GM23338 (cell line): ENCODE measurements around the gene NRXN2. TPM values are rescaled to one million over a fixed set of nuclear protein-coding genes. Genes with fewer than 3 reads are reported as not detected.
"Not testable (repeated sequence)": the region's sequence is repeated elsewhere in the genome, so short reads cannot be mapped to it uniquely, and the experiment has no call there.

Source experiments
- ATAC-seq: fragments of 200-7000 bp; cut with Tn5 transposase; 3 replicates; pipeline ENCODE4 v1.9.1; 2020
- DNase-seq: peaks from one replicate; pipeline ENCODE4 v3.0.0-alpha.2; 2015; ENCODE audit warnings: low spot score
- H2AFZ ChIP-seq: fragments of 200-600 bp; sonication (generic); 2 replicates; pipeline ENCODE4 v1.8.0; 2016; ENCODE audit warnings: antibody characterized with exemption, mild to moderate bottlenecking, moderate library complexity
- H3F3A ChIP-seq: fragments of 200-600 bp; sonication (generic); replicated peaks from 2 replicates; pipeline ENCODE4 v1.8.0; 2017; ENCODE audit warnings: antibody characterized with exemption, mixed run types, low read depth
- H3K27ac ChIP-seq: fragments of 200-600 bp; sonication (generic); 2 replicates; pipeline ENCODE4 v1.6.1; 2016; ENCODE audit warnings: low read depth
- H3K27me3 ChIP-seq: fragments of 200-600 bp; sonication (generic); 2 replicates; pipeline ENCODE4 v1.8.0; 2016; ENCODE audit warnings: mild to moderate bottlenecking, mixed run types, moderate library complexity; ENCODE audit not compliant: insufficient read depth
- H3K36me3 ChIP-seq: fragments of 200-600 bp; sonication (generic); 2 replicates; pipeline ENCODE4 v1.8.0; 2016; ENCODE audit warnings: mild to moderate bottlenecking; ENCODE audit not compliant: insufficient read depth
- H3K4me1 ChIP-seq: fragments of 200-600 bp; sonication (generic); 2 replicates; pipeline ENCODE4 v1.8.0; 2016; ENCODE audit warnings: mild to moderate bottlenecking, moderate library complexity; ENCODE audit not compliant: insufficient read depth
- H3K4me2 ChIP-seq: fragments of 200-600 bp; sonication (generic); 2 replicates; pipeline ENCODE4 v1.7.1; 2017; ENCODE audit warnings: mixed run types
- H3K4me3 ChIP-seq: fragments of 200-600 bp; sonication (generic); 2 replicates; pipeline ENCODE4 v1.6.1; 2016; ENCODE audit warnings: mixed run types
- H3K79me2 ChIP-seq: fragments of 200-600 bp; sonication (generic); replicated peaks from 2 replicates; pipeline ENCODE4 v1.8.0; 2017; ENCODE audit warnings: mild to moderate bottlenecking; ENCODE audit not compliant: insufficient read depth
- H3K9me2 ChIP-seq: fragments of 200-600 bp; sonication (generic); 2 replicates; pipeline ENCODE4 v1.8.0; 2017; ENCODE audit not compliant: insufficient read depth
- H4K20me1 ChIP-seq: fragments of 200-600 bp; sonication (generic); replicated peaks from 2 replicates; pipeline ENCODE4 v1.8.0; 2017; ENCODE audit warnings: mild to moderate bottlenecking; ENCODE audit not compliant: insufficient read depth
- H3K27ac Mint-ChIP-seq: 2 replicates; pipeline ENCODE4 v1.8.0; 2020; ENCODE audit warnings: inconsistent platforms, mild to moderate bottlenecking, moderate library complexity, mixed read lengths
- H3K27me3 Mint-ChIP-seq: 3 replicates; pipeline ENCODE4 v1.8.0; 2022; ENCODE audit warnings: low read depth, mild to moderate bottlenecking, moderate library complexity, mixed read lengths, inconsistent platforms; ENCODE audit not compliant: insufficient read depth, poor library complexity
- H3K36me3 Mint-ChIP-seq: 3 replicates; pipeline ENCODE4 v1.8.0; 2021; ENCODE audit warnings: low read depth, mild to moderate bottlenecking, inconsistent platforms, moderate library complexity, mixed read lengths
- H3K4me1 Mint-ChIP-seq: 3 replicates; pipeline ENCODE4 v1.8.0; 2020; ENCODE audit warnings: mild to moderate bottlenecking, inconsistent platforms, mixed read lengths
- H3K4me3 Mint-ChIP-seq: 3 replicates; pipeline ENCODE4 v1.8.0; 2021; ENCODE audit warnings: moderate library complexity, mild to moderate bottlenecking, inconsistent platforms, mixed read lengths
- H3K9me3 Mint-ChIP-seq: 3 replicates; pipeline ENCODE4 v1.8.0; 2020; ENCODE audit warnings: moderate library complexity, mild to moderate bottlenecking, inconsistent platforms, mixed read lengths
- CREB1 ChIP-seq: fragments of 250-450 bp; sonication (Bioruptor Pico); IDR thresholded peaks from 2 replicates; pipeline ENCODE4 v1.5.0; 2020; ENCODE audit warnings: low read depth, mild to moderate bottlenecking, moderate library complexity
- EZH2phosphoT487 ChIP-seq: fragments of 200-600 bp; sonication (generic); IDR thresholded peaks from one replicate; pipeline ENCODE4 v1.8.1; 2018; ENCODE audit warnings: antibody characterized with exemption; ENCODE audit not compliant: unreplicated experiment
- JUNB ChIP-seq: IDR thresholded peaks from one replicate; pipeline ENCODE4 v1.6.1; 2016; ENCODE audit warnings: antibody characterized with exemption; ENCODE audit not compliant: unreplicated experiment
- NANOG ChIP-seq: IDR thresholded peaks from 2 replicates; pipeline ENCODE4 v1.6.1; 2016; ENCODE audit warnings: antibody characterized with exemption, borderline replicate concordance
- STAT1 ChIP-seq: IDR thresholded peaks from one replicate; pipeline ENCODE4 v1.6.1; 2016; ENCODE audit warnings: antibody characterized with exemption; ENCODE audit not compliant: unreplicated experiment
- ZNF331 ChIP-seq: fragments of 250-450 bp; sonication (Bioruptor Pico); IDR thresholded peaks from 2 replicates; pipeline ENCODE4 v1.5.0; 2020; ENCODE audit warnings: low read depth, mild to moderate bottlenecking, moderate library complexity
- polyA plus RNA-seq: library from polyadenylated mRNA; unstranded; fragments of >200 nt; fragmentation: Nextera tagmentation; extraction: Ambion mirVana; gene quantifications from 2 replicates; pipeline ENCODE4 v1.2.1, GENCODE V29; 2016
- total RNA-seq: library from RNA; depleted of rRNA; stranded (reverse); fragments of >200 nt; shearing (Covaris generic); gene quantifications from 2 replicates; pipeline ENCODE4 v1.2.3, GENCODE V29; 2014
- TF ChIP-seq, protein P1 (sequence below), 2 experiments: fragments of 200-600 bp in 1 of 2; sonication (generic) in 1 of 2; conservative IDR thresholded peaks; 2 replicates each; pipeline versions ENCODE4 v1.5.1 to v1.6.1; 2016 to 2017; ENCODE audit warnings: antibody characterized with exemption in 2 of 2, low read depth in 2 of 2, mild to moderate bottlenecking in 2 of 2, moderate library complexity in 1 of 2
- TF ChIP-seq, protein P2 (sequence below): IDR thresholded peaks from one replicate; pipeline ENCODE4 v1.6.1; 2018; ENCODE audit warnings: antibody characterized with exemption; ENCODE audit not compliant: unreplicated experiment
- TF ChIP-seq, protein P3 (sequence below): fragments of 250-450 bp; sonication (Bioruptor Pico); IDR thresholded peaks from 2 replicates; pipeline ENCODE4 v1.5.0; 2020; ENCODE audit warnings: mild to moderate bottlenecking, moderate library complexity

Gene NRXN2
- total and polyA plus RNA-seq, 2 experiments from 2014 or later, result 3.4 to 17.0 TPM

DNA sequence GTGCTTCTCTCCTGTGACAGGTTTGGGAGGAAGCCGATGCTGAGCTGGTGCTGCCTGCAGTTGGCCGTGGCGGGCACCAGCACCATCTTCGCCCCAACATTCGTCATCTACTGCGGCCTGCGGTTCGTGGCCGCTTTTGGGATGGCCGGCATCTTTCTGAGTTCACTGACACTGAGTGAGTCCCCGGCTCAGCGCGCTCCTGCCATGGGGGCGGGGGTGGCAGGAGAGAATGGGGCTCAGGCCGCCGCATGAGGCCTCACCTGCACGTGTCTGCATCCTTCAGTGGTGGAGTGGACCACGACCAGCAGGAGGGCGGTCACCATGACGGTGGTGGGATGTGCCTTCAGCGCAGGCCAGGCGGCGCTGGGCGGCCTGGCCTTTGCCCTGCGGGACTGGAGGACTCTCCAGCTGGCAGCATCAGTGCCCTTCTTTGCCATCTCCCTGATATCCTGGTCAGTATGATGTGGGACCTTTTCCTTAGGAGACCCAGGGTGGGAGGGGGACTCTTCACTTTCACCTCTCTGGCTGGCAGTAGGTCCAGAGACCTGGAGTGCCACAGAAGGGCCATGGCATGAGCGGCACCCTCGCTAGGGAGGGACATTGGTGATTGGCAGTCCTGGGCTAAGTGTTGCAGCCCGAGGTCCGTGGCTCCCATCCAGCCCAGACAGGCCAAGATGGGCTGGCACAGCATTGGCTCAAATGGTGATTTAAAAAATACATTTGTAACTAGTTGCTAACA is 160.8 kb downstream of the NRXN2 start:
- no peak overlapping the region for H3K27ac ChIP-seq
- 0 out of 2 replicates have a peak, but pooled peaks cover 3% of the 10 kb centered on the region for H3K9me2 ChIP-seq
- H3F3A ChIP-seq, result 0 out of 2 replicates have a peak, but pooled peaks cover 3% of the 10 kb centered on the region
- Mint-ChIP-seq H3K4me1 (peaks cover 49% of the 10 kb centered on the region), H3K36me3 (no peaks in the 10 kb centered on the region; the same call in 2 of the 3 replicates), H3K9me3 (no peaks in the 10 kb centered on the region), H3K4me3 (no peak overlapping the region), H3K27me3 (peaks cover 13% of the 10 kb centered on the region), H3K27ac (no peak overlapping the region)
- no peak overlapping the region for H2AFZ ChIP-seq
- no peak overlapping the region for H3K4me3 ChIP-seq
- ATAC-seq (no peak), DNase-seq (no peak)
- H3K36me3 ChIP-seq, result no peaks in the 10 kb centered on the region
- no peaks in the 10 kb centered on the region for H3K27me3 ChIP-seq
- no peaks in the 10 kb centered on the region for H4K20me1 ChIP-seq
- H3K4me1 ChIP-seq, result peaks cover 22% of the 10 kb centered on the region
- H3K79me2 ChIP-seq, result no peaks in the 10 kb centered on the region
- TF ChIP-seq STAT1 (no peak), CREB1 (CRISPR knock-in tag) (no peak), JUNB (no peak), EZH2phosphoT487 (no peak), NANOG (no peak), ZNF331 (CRISPR knock-in tag) (no peak)
- TF ChIP-seq, protein P1, sequence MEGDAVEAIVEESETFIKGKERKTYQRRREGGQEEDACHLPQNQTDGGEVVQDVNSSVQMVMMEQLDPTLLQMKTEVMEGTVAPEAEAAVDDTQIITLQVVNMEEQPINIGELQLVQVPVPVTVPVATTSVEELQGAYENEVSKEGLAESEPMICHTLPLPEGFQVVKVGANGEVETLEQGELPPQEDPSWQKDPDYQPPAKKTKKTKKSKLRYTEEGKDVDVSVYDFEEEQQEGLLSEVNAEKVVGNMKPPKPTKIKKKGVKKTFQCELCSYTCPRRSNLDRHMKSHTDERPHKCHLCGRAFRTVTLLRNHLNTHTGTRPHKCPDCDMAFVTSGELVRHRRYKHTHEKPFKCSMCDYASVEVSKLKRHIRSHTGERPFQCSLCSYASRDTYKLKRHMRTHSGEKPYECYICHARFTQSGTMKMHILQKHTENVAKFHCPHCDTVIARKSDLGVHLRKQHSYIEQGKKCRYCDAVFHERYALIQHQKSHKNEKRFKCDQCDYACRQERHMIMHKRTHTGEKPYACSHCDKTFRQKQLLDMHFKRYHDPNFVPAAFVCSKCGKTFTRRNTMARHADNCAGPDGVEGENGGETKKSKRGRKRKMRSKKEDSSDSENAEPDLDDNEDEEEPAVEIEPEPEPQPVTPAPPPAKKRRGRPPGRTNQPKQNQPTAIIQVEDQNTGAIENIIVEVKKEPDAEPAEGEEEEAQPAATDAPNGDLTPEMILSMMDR (conservative IDR thresholded peaks at IDR 0.05; ENCODE audit: low read depth in 2 of 2), result no peak
- TF ChIP-seq, protein P2, sequence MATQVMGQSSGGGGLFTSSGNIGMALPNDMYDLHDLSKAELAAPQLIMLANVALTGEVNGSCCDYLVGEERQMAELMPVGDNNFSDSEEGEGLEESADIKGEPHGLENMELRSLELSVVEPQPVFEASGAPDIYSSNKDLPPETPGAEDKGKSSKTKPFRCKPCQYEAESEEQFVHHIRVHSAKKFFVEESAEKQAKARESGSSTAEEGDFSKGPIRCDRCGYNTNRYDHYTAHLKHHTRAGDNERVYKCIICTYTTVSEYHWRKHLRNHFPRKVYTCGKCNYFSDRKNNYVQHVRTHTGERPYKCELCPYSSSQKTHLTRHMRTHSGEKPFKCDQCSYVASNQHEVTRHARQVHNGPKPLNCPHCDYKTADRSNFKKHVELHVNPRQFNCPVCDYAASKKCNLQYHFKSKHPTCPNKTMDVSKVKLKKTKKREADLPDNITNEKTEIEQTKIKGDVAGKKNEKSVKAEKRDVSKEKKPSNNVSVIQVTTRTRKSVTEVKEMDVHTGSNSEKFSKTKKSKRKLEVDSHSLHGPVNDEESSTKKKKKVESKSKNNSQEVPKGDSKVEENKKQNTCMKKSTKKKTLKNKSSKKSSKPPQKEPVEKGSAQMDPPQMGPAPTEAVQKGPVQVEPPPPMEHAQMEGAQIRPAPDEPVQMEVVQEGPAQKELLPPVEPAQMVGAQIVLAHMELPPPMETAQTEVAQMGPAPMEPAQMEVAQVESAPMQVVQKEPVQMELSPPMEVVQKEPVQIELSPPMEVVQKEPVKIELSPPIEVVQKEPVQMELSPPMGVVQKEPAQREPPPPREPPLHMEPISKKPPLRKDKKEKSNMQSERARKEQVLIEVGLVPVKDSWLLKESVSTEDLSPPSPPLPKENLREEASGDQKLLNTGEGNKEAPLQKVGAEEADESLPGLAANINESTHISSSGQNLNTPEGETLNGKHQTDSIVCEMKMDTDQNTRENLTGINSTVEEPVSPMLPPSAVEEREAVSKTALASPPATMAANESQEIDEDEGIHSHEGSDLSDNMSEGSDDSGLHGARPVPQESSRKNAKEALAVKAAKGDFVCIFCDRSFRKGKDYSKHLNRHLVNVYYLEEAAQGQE, result no peak
- TF ChIP-seq, protein P3, sequence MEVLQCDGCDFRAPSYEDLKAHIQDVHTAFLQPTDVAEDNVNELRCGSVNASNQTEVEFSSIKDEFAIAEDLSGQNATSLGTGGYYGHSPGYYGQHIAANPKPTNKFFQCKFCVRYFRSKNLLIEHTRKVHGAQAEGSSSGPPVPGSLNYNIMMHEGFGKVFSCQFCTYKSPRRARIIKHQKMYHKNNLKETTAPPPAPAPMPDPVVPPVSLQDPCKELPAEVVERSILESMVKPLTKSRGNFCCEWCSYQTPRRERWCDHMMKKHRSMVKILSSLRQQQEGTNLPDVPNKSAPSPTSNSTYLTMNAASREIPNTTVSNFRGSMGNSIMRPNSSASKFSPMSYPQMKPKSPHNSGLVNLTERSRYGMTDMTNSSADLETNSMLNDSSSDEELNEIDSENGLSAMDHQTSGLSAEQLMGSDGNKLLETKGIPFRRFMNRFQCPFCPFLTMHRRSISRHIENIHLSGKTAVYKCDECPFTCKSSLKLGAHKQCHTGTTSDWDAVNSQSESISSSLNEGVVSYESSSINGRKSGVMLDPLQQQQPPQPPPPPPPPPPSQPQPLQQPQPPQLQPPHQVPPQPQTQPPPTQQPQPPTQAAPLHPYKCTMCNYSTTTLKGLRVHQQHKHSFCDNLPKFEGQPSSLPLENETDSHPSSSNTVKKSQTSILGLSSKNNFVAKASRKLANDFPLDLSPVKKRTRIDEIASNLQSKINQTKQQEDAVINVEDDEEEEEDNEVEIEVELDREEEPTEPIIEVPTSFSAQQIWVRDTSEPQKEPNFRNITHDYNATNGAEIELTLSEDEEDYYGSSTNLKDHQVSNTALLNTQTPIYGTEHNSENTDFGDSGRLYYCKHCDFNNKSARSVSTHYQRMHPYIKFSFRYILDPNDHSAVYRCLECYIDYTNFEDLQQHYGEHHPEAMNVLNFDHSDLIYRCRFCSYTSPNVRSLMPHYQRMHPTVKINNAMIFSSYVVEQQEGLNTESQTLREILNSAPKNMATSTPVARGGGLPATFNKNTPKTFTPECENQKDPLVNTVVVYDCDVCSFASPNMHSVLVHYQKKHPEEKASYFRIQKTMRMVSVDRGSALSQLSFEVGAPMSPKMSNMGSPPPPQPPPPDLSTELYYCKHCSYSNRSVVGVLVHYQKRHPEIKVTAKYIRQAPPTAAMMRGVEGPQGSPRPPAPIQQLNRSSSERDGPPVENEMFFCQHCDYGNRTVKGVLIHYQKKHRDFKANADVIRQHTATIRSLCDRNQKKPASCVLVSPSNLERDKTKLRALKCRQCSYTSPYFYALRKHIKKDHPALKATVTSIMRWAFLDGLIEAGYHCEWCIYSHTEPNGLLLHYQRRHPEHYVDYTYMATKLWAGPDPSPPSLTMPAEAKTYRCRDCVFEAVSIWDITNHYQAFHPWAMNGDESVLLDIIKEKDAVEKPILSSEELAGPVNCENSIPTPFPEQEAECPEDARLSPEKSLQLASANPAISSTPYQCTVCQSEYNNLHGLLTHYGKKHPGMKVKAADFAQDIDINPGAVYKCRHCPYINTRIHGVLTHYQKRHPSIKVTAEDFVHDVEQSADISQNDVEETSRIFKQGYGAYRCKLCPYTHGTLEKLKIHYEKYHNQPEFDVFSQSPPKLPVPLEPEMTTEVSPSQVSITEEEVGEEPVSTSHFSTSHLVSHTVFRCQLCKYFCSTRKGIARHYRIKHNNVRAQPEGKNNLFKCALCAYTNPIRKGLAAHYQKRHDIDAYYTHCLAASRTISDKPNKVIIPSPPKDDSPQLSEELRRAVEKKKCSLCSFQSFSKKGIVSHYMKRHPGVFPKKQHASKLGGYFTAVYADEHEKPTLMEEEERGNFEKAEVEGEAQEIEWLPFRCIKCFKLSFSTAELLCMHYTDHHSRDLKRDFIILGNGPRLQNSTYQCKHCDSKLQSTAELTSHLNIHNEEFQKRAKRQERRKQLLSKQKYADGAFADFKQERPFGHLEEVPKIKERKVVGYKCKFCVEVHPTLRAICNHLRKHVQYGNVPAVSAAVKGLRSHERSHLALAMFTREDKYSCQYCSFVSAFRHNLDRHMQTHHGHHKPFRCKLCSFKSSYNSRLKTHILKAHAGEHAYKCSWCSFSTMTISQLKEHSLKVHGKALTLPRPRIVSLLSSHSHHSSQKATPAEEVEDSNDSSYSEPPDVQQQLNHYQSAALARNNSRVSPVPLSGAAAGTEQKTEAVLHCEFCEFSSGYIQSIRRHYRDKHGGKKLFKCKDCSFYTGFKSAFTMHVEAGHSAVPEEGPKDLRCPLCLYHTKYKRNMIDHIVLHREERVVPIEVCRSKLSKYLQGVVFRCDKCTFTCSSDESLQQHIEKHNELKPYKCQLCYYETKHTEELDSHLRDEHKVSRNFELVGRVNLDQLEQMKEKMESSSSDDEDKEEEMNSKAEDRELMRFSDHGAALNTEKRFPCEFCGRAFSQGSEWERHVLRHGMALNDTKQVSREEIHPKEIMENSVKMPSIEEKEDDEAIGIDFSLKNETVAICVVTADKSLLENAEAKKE (CRISPR knock-in tag), result no peak
- H3K4me2 ChIP-seq, result no peak overlapping the region

DNA sequence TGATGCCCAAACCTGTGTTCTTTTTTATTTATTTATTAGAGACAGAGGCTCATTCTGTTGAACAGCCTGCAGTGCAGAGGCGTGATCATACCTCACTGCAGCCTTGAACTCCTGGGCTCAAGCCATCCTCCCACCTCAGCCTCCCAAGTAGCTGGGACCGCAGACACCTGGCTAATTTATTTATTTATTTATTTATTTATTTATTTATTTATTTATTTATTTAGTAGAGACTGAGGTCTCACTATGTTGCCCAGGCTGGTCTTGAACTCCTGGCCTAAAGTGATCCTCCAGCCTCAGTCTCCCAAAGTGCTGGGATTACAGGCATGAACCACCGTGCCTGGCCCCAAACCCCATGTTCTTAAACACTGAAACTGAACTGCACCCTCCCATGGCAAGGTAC is 161.6 kb downstream of the NRXN2 start:
- H3K9me3 Mint-ChIP-seq, H3F3A ChIP-seq, H3K36me3 Mint-ChIP-seq, H3K27ac ChIP-seq, H3K79me2 ChIP-seq, H3K27ac Mint-ChIP-seq, H2AFZ ChIP-seq, H3K4me3 ChIP-seq, H3K27me3 ChIP-seq, H3K36me3 ChIP-seq, ATAC-seq, H3K9me2 ChIP-seq, DNase-seq, H3K4me2 ChIP-seq, H3K4me3 Mint-ChIP-seq, H4K20me1 ChIP-seq: not testable (repeated sequence)
- peaks cover 16% of the 10 kb centered on the region for H3K4me1 ChIP-seq
- peaks cover 13% of the 10 kb centered on the region for H3K27me3 Mint-ChIP-seq
- H3K4me1 Mint-ChIP-seq, result peaks cover 46% of the 10 kb centered on the region
